Activated CD8-positive, alpha-beta memory T cell treated with anti-CD3 and anti-CD28 coated beads, Interleukin-2, amount 10 ng/mL, durations not matched to agents 7 days and 5 days (primary cell): Measurements from ENCODE around the gene FOXE1. TPM values are rescaled to one million over a fixed set of nuclear protein-coding genes. Genes with fewer than 3 reads are reported as not detected.

Experiments used
- ATAC-seq: fragments of 150-1000 bp; cut with Tn5 transposase; one replicate; pipeline ENCODE4 v1.10.0; 2021; ENCODE audit warnings: moderate library complexity
- CTCF ChIA-PET: fragments of 350-600 bp; sonication (Branson Sonifier 250); formaldehyde crosslinking; loops from one replicate; lab custom pipeline; 2021; ENCODE audit warnings: antibody characterized with exemption; lab: Charles Lee
- DNase-seq: peaks from one replicate; pipeline ENCODE4 v3.0.0-alpha.2; 2020
- H3K27ac Mint-ChIP-seq: one replicate; pipeline ENCODE4 v1.8.0; 2021; ENCODE audit warnings: mild to moderate bottlenecking, mixed read lengths
- H3K27me3 Mint-ChIP-seq: one replicate; pipeline ENCODE4 v1.8.0; 2021; ENCODE audit warnings: mixed read lengths
- H3K36me3 Mint-ChIP-seq: one replicate; pipeline ENCODE4 v1.8.0; 2021; ENCODE audit warnings: mild to moderate bottlenecking, mixed read lengths
- H3K4me1 Mint-ChIP-seq: one replicate; pipeline ENCODE4 v1.8.0; 2021; ENCODE audit warnings: mixed read lengths
- H3K4me3 Mint-ChIP-seq: one replicate; pipeline ENCODE4 v1.8.0; 2021; ENCODE audit warnings: mild to moderate bottlenecking, moderate library complexity, mixed read lengths
- H3K9me3 Mint-ChIP-seq: one replicate; pipeline ENCODE4 v1.8.0; 2022; ENCODE audit warnings: low read depth, mixed read lengths
- total RNA-seq, 2 experiments: library from RNA; stranded (reverse); gene quantifications; one replicate each; pipeline ENCODE4 v1.2.3, GENCODE V29; 2021

The FOXE1 gene
- total RNA-seq, 2 experiments from 2014 or later = not detected

DNA sequence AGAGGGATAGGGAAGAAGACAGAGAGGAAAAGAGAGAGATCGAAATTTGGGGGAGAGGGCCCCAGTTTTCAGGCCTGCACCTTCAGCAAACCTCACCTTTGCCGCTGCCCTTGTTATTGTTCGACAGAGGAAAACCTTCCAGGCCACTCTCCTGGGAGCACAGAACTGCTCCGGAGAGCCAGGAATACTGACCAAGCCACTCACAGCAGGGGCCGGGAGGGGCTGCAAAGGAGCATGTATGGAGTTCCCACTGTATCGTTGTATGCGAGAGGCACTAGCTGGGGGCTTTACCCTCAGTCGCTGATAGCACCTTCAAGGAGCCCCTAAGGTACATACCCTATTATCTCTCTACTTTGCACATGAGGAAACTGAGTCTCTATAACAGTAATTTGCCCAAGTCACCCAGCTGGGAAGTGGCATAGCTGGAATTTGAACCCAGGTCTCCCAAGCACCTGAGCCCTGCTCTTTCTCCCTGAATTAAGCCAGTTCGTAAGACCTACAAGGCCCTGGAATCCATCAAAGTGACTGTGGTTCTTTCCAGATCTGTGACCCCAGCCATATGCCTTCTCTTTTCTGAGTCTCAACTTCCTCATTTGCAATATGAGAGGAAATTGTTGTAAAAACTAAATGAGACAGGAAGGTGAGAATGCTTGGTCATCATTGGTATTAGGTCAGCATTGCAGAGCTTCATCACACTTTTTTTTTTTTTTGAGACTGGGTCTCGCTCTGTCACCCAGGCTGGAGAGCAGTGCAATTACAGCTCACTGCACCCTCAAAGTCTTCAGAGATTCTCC, 21.0 kb upstream of the FOXE1 start:
- CTCF ChIA-PET = no interaction called here
- no peaks in the 10 kb centered on the region for H3K36me3 Mint-ChIP-seq

DNA sequence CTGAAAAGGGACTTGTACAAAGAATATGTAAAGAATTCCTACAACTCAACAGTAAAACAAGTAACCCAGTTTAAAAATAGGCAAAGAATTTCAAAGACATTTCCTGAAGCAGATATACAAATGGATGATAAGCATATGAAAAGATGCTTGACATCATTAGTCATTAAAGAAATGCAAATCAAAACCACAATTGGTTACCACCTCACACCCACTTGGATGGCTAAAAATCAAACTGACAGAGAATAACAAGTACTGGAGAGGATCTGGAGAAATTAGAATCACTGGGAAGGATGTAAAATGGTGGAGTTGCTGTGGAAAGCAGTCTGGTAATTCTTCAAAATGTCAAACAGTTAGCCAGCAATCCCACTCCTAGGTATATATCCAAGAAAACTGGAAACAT, 12.5 kb upstream of the FOXE1 start:
- CTCF ChIA-PET = no interaction called here
- no peak overlapping the region for H3K4me3 Mint-ChIP-seq
- ATAC-seq = no peak
- H3K4me1 Mint-ChIP-seq = no peaks in the 10 kb centered on the region
- DNase-seq = no peak
- H3K27me3 Mint-ChIP-seq = peaks cover 71% of the 10 kb centered on the region
- no peaks in the 10 kb centered on the region for H3K36me3 Mint-ChIP-seq
- H3K9me3 Mint-ChIP-seq = no peaks in the 10 kb centered on the region
- H3K27ac Mint-ChIP-seq = no peak overlapping the region

More for the DNA sequence above, 21.0 kb upstream of the FOXE1 start:
- no peaks in the 10 kb centered on the region for H3K4me1 Mint-ChIP-seq
- no peak for ATAC-seq
- H3K4me3 Mint-ChIP-seq = no peak overlapping the region
- no peak for DNase-seq
- no peak overlapping the region for H3K27ac Mint-ChIP-seq
- no peaks in the 10 kb centered on the region for H3K9me3 Mint-ChIP-seq
- peaks cover 52% of the 10 kb centered on the region for H3K27me3 Mint-ChIP-seq

DNA sequence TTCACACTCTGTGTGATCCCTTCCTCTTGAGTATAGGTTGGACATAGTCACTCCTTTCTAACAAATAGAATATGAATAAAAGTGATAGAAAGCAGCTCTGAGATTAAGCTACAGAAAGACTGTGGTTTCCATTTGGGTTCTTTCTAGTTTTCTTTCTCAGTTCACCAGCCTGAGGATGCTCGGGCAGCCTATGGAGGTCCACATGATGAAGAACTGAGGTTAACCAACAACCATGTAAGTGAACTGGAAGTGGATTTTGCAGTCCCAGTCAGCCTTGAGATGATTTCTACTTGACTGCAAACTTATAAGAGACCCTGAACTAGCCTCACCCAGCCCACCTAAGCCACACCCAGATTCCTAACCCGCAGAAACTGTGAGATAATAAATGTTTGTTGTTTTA, 10.1 kb upstream of the FOXE1 start:
- ATAC-seq (no peak), DNase-seq (no peak)
- Mint-ChIP-seq H3K9me3 (no peaks in the 10 kb centered on the region), H3K27ac (no peak overlapping the region), H3K36me3 (no peaks in the 10 kb centered on the region), H3K27me3 (peaks cover 76% of the 10 kb centered on the region), H3K4me3 (no peak overlapping the region), H3K4me1 (no peaks in the 10 kb centered on the region)
- CTCF ChIA-PET = interaction anchor here (1.3 kb wide), 1 partner anchor 47 kb away, joined by 3 read pairs; no protein-coding TSS in a partner anchor

DNA sequence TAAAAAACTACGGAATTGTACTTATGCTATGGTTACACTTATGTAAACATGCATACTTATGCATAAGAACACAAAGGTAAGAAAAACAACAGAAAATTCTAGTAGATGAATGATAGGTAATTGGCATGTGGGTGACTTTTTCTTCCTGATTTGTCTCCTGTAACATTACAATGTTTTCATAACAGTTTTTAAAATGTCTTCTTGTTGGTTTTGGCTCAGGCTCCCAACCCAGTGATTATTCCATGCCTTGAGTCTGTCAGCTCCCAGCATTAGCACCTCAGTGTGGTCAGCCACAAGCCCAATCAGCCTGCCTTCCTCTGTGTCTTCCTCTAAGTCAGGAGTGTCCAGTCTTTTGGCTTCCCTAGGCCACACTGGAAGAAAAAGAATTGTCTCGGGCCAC, 7.9 kb upstream of the FOXE1 start:
- no peak for DNase-seq
- peaks cover 87% of the 10 kb centered on the region for H3K27me3 Mint-ChIP-seq
- H3K27ac Mint-ChIP-seq = no peak overlapping the region
- H3K36me3 Mint-ChIP-seq = no peaks in the 10 kb centered on the region
- no peak overlapping the region for H3K4me3 Mint-ChIP-seq
- CTCF ChIA-PET = no interaction called here
- H3K9me3 Mint-ChIP-seq = no peaks in the 10 kb centered on the region
- ATAC-seq = no peak
- peaks cover 4% of the 10 kb centered on the region for H3K4me1 Mint-ChIP-seq

DNA sequence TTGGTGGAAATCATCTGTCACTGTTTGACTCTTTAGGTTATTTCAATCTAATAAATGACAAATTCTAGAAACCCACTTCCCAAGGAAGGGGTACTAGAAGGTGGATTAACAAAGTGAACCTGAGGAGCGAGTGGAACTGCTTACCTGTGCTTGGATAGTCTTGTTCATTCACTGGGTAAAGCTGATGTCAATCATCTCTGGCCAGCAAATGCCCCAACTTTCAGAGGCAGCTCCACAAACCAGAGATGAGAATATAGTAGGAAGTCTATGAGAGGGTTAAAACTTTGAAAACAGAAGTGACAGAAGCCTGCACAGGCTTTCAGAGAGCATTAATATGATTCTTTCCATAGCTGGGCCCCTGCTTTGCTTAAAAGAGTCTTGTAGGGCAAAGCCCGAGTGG, 7.3 kb upstream of the FOXE1 start:
- Mint-ChIP-seq H3K27me3 (peaks cover 87% of the 10 kb centered on the region), H3K36me3 (no peaks in the 10 kb centered on the region), H3K4me1 (peaks cover 4% of the 10 kb centered on the region), H3K9me3 (no peaks in the 10 kb centered on the region), H3K4me3 (no peak overlapping the region), H3K27ac (no peak overlapping the region)
- DNase-seq (no peak), ATAC-seq (no peak)
- CTCF ChIA-PET = interaction anchor here (1.4 kb wide), 1 partner anchor 45 kb away, joined by 5 read pairs; no protein-coding TSS in a partner anchor

DNA sequence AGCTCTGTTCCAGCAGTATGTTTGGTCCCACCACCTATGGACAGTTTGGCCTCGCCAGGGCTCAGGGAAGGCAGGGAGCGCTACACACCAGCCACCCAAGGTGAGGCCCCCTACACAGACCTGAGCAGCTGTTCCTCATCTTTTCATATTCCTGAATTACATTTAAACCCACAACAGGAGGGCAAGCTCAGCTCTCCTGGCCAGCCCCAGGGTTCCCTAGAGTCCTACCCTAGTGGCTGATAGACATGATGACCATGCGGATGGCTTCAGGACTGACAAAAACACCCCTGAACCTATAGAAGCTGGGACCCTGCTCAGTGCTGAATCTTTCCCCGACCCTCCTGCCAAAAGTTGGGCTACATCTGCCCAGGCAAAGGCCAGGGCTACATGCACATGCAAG, 6.7 kb upstream of the FOXE1 start:
- H3K9me3 Mint-ChIP-seq = no peaks in the 10 kb centered on the region
- no peaks in the 10 kb centered on the region for H3K36me3 Mint-ChIP-seq
- CTCF ChIA-PET = interaction anchor here (1.4 kb wide), 1 partner anchor 44 kb away, joined by 5 read pairs; no protein-coding TSS in a partner anchor
- H3K4me1 Mint-ChIP-seq = peaks cover 4% of the 10 kb centered on the region
- H3K27me3 Mint-ChIP-seq = peaks cover 87% of the 10 kb centered on the region
- H3K4me3 Mint-ChIP-seq = no peak overlapping the region
- no peak overlapping the region for H3K27ac Mint-ChIP-seq
- no peak for DNase-seq
- ATAC-seq = no peak

DNA sequence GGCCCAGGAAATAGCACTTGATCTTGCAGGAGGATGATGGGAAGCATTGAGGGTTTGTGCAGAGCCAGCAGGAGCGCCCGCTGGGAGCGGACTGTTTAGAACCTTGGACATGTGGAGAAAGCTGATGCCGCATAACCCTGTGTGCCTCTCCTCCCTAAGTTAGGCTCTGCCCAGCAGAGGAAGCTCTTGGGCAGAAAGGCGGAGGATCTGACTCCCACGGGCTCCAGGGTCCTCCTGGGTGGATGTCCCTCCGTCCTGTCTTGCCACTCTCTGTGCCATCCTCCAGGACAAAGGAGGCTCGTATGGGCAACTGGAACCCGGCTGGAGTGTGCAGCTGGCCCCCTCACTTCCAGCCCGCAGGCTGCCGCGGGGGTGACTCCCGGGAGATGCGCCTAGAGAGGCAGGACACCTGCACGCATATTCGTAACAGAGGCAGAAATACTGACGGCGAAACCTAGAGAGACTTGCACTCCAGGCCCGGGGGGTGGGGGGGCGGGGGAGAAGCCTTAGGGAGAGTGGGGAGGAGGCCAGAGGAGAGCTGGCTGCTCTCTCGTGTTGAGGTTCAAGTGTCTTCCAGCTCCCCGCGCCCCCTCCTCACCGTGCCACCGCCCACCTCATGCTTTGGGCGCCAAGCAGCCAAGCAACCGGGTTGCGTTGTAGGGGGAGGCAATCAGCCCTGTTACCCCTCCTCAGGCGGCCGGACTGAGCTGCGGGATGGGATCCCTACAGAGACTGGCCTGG, 5.4 kb upstream of the FOXE1 start:
- Mint-ChIP-seq H3K36me3 (no peaks in the 10 kb centered on the region), H3K27ac (no peak overlapping the region), H3K9me3 (no peaks in the 10 kb centered on the region), H3K27me3 (peaks cover 89% of the 10 kb centered on the region), H3K4me3 (no peak overlapping the region), H3K4me1 (peaks cover 6% of the 10 kb centered on the region)
- no peak for DNase-seq
- ATAC-seq = no peak
- CTCF ChIA-PET = no interaction called here

DNA sequence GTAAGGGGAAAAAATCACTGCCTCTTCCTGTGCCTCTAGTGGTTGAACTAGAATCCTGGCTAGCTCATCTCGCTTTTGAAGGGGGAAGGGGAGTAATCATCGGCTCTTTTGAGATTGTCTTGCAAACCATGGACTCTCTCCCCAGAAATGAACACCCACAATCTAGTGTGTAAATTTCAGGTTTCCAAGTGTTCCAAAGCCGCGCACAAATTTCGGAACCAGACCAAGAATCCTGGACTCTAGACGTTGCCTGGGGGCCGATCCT, 4.9 kb upstream of the FOXE1 start:
- CTCF ChIA-PET = interaction anchor here (1.0 kb wide), 1 partner anchor 40 kb away, joined by 4 read pairs; no protein-coding TSS in a partner anchor
- Mint-ChIP-seq H3K27me3 (peaks cover 87% of the 10 kb centered on the region), H3K36me3 (no peaks in the 10 kb centered on the region), H3K4me1 (peaks cover 6% of the 10 kb centered on the region), H3K4me3 (no peak overlapping the region), H3K9me3 (no peaks in the 10 kb centered on the region), H3K27ac (no peak overlapping the region)
- ATAC-seq (no peak), DNase-seq (no peak)

DNA sequence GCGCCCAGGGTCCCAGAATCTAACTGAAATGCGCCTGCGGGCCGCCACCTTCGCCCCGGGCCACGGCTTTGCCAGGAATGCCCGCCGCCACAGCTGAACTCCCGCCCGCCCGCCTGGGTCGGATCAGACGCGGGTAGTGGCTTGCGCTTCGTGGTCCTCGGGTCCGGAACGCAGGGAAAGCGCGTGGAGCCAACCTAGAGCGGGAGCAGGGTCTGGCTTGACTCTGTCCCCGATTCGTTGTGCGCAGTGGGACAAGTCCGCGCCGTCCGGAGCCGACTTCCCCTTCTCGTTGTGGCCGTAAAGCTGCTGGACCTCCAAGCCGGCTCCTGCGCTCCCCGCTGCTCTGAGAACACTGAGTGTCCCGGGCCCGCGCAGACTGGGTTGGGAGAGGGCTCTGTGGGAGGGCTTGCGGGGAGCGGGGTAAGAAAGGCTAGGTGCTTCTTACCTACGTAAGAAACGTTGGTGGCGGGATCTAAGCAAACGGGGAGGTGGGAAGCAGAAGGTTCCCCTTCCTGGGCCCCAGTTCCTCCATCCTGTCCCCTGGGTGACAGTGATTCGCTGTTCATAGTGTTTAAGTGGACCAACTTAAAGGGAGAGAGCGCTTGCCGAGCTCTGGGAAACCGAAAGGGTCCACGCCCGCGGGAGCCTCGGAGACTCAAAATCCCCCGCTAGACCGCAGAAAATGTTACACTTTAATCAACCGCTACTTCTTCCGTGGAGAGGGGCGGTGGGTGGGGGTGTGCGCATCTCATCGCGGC, 4.4 kb upstream of the FOXE1 start:
- Mint-ChIP-seq H3K27ac (no peak overlapping the region), H3K4me1 (peaks cover 8% of the 10 kb centered on the region), H3K4me3 (peak overlapping the region; percentile 57), H3K9me3 (no peaks in the 10 kb centered on the region), H3K36me3 (no peaks in the 10 kb centered on the region), H3K27me3 (peaks cover 85% of the 10 kb centered on the region)
- ATAC-seq = no peak
- CTCF ChIA-PET = interaction anchor here (1.0 kb wide), 1 partner anchor 40 kb away, joined by 4 read pairs; no protein-coding TSS in a partner anchor
- DNase-seq = no peak

DNA sequence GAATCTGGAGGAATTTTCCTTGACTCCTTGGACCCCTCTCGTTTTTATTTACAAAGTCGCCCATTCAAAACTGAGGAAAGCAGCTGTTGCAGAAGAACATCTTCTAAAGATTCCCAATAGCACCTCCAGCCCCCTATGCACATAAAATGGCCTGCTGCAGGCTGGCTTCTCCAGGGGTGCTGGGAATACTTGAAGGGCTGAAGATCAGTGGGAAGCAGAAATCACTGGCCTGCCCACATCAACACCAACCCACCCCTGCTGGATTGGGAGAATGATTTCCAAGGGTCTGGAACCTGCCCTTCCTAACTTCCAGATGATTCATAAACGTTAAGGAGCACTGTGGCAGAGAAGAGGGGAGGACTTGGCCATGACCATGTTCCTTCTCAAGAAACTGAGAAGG, 3.0 kb upstream of the FOXE1 start:
- H3K36me3 Mint-ChIP-seq = peaks cover 2% of the 10 kb centered on the region
- H3K9me3 Mint-ChIP-seq = no peaks in the 10 kb centered on the region
- H3K4me3 Mint-ChIP-seq = no peak overlapping the region
- no peak overlapping the region for H3K27ac Mint-ChIP-seq
- H3K27me3 Mint-ChIP-seq = peaks cover 87% of the 10 kb centered on the region
- ATAC-seq = no peak
- DNase-seq = no peak
- peaks cover 12% of the 10 kb centered on the region for H3K4me1 Mint-ChIP-seq
- CTCF ChIA-PET = interaction anchor here (1.2 kb wide), 1 partner anchor 9 kb away, joined by 3 read pairs; no protein-coding TSS in a partner anchor

DNA sequence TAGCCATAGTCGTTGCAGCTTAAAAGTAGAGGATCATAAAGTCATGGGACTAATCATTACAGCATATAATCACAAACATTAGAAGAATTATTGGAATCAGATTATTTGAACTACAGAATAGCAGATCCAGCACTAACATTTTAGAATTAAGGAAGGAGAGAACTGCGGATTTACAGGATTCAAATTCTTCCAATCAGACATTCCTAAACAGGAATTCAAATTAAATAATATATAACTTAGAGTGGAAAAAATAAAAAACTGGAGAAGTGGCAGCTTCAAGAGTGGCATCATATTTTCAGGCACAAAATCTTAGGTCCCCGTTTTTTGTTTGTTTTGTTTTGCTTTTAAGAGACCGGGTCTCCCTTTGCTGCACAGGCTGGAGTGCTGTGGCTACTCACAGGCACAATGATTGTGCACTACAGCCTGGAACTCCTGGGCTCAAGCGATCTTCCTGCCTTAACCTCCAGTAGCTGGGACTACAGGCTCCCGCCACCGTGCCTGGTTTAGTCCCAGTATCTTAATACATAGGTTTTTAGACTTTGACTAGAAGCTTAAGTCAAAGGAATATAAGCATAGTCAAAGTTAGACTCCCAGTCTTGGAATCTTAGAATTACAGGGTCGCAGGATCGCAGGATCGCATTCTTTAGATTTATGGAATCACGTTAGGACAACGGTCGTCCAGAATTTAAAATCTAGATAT, 2.1 kb upstream of the FOXE1 start:
- Mint-ChIP-seq H3K4me1 (peaks cover 12% of the 10 kb centered on the region), H3K27me3 (peaks cover 87% of the 10 kb centered on the region), H3K36me3 (peaks cover 2% of the 10 kb centered on the region), H3K9me3 (no peaks in the 10 kb centered on the region), H3K4me3 (no peak overlapping the region), H3K27ac (no peak overlapping the region)
- ATAC-seq (no peak), DNase-seq (no peak)
- CTCF ChIA-PET = interaction anchor here (0.7 kb wide), 1 partner anchor 145 kb away, joined by 3 read pairs; no protein-coding TSS in a partner anchor

DNA sequence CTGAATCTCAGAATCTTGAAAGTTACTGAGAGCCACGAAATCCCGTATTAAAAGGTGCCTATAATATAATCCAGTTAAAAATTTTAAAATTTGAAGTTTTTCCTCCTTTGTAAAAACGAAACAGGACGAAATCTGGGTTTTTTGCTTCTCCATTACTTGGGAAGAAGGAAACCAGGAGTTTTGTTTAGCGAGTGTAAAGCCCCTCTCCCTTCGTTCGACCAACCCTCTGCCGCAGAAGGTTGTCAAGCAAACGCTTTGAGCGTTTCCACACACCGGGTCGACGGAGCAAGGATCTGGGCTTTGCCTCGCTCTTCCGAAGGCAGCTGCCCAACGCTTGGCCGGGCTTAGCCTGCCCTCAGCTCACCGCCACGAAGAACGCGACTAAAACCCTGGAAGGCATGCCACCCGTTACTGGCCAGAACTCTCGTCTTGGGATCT, 1.6 kb upstream of the FOXE1 start:
- ATAC-seq = no peak
- no peak overlapping the region for H3K4me3 Mint-ChIP-seq
- CTCF ChIA-PET = interaction anchor here (0.7 kb wide), 1 partner anchor 146 kb away, joined by 3 read pairs; no protein-coding TSS in a partner anchor

DNA sequence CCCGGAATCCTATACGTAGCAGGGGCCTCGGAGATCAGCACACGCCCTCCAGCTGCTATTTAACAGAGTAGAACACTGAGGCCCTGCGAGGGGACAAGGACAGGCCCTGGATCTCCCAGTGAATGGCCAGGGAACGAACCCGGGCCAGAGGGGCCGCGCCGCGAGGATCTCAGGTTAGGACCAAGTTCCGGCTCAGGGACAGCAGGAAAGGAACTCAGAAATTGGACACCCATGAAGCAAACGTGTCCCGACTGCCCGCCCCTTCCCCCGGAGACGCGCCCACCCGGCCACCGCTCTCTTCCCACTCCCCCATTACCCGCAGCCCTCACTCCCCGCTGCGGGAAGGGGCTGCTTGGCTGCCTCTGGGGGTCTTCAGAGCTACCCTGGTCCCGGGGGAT, 1.0 kb upstream of the FOXE1 start:
- CTCF ChIA-PET = no interaction called here
- Mint-ChIP-seq H3K4me3 (no peak overlapping the region), H3K27me3 (peaks cover 87% of the 10 kb centered on the region)

More for the DNA sequence above, 1.6 kb upstream of the FOXE1 start:
- no peaks in the 10 kb centered on the region for H3K9me3 Mint-ChIP-seq
- H3K27me3 Mint-ChIP-seq = peaks cover 87% of the 10 kb centered on the region
- H3K4me1 Mint-ChIP-seq = peaks cover 12% of the 10 kb centered on the region
- no peak overlapping the region for H3K27ac Mint-ChIP-seq
- no peak for DNase-seq
- H3K36me3 Mint-ChIP-seq = peaks cover 2% of the 10 kb centered on the region

More for the DNA sequence above, 1.0 kb upstream of the FOXE1 start:
- ATAC-seq (no peak), DNase-seq (no peak)
- H3K9me3 Mint-ChIP-seq = no peaks in the 10 kb centered on the region
- H3K36me3 Mint-ChIP-seq = peaks cover 2% of the 10 kb centered on the region
- H3K4me1 Mint-ChIP-seq = peaks cover 12% of the 10 kb centered on the region
- no peak overlapping the region for H3K27ac Mint-ChIP-seq
